GM21619 (cell line): ENCODE data around the gene ZCCHC2.
A peak's percentile ranks its signal among the peaks of the same experiment; 100 is the strongest.

Experiments used
- ATAC-seq: cut with Tn5 transposase; IDR thresholded peaks from one replicate; pipeline ENCODE4 v1.9.1; 2021; ENCODE audit not compliant: unreplicated experiment

The ZCCHC2 gene

DNA sequence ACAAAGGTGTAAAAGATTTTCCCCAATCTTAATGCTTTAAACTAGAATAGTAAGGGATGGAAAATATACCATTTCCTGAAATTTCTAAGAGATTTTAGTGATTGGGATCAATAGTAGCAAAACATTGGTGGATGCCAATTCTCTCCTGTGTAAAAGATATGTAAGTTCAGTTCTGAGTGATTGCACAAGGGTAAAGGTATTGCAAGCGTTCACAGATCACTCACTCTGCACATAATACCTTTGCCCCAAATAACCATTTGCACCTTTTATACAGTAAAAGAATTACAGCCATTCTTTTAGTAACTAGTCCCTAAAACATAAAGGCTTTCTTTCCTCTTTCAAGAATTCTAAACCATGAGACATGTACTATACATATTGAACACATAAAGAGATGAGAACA lies 13.0 kb upstream of the ZCCHC2 start:
- no peak for ATAC-seq

DNA sequence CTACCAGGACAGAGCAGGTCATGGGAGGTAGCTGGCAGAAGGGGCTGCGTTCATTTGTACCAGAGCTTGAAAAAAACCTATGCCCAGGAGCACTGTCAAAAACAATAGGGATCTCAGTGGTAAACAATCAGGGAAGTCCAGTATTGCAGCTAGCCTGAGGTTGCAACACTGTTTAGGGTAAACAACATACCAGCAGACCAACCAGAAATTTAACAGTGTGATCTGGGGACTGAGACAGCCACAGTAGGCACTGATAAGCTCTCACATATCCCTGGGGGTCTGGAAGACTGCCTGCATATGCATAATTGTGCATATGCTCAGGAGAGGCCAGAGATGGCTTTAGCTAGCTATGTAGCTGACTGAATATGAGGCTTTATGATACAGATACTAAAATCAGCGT lies 12.0 kb upstream of the ZCCHC2 start:
- no peak for ATAC-seq

DNA sequence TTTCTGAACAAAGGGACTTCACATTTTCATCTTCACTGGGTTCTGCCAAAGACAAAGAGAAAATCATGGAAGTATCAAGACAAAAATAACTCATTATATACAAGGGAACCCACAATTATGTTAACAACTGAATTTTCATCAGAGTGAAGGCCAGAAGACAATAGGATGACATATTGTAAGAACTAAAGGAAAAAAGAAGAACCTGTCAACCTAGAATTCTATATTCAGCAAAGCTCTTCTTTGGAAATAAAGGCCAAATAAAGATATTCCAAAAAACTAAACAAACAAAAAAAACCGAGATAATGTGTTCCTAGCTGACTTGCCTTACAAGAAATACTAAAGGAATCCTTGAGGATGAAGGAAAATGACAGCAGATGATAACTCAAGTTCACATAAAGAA lies 10.3 kb upstream of the ZCCHC2 start:
- no peak for ATAC-seq

DNA sequence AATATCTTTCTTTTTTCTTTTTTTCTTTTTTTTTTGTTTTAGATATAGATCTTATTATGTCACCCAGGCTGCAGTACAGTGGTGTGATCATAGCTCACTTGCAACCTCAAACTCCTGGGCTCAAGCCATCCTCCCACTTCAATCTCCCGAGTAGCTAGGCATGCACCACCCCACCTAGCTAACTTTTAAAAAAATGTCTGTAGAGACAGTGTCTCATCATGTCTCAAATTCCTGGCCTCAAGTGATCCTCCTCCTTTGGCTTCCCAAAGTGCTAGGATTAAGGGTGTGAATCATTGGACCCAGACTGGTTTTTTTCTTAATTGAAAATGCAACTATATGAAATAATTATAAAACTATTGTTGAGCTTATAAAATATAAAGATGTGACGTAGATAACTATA lies 9.8 kb upstream of the ZCCHC2 start:
- no peak for ATAC-seq

DNA sequence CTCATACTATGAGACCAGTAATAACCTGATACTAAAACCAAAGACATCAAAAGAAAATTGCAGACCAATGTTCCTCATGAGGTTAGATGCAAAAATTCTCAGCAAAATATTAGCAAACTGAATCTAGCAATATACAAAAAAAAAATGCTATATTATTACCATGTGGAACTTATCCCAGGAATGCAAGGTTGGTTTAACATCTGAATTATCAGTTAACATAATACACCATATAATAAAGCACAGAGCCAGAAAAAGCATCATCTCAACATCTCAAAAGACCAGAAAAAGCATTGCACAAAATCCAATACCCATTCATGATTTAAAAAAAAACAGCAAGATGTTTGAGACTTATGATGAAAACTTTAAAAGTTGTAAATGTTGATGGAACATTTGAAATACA lies 8.3 kb upstream of the ZCCHC2 start:
- ATAC-seq = no peak

DNA sequence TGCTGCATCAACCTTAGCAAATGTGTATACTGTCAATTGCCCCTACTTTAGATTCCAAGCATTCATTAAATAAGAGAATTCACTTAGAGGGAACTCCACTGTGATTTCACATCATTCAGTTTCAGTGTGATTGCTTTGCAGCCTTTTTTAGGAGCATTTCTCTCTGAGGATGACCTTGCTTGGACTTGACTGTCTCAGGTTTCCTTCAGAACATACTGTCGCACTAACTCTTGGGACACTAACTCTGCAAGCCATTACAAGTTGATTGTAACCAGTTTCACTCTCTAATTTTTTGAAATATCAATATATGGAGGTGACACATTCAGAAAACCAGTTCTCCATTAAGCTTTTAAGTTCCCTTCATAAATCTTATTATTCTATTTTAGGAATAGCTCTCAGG lies 6.6 kb upstream of the ZCCHC2 start:
- ATAC-seq = no peak

DNA sequence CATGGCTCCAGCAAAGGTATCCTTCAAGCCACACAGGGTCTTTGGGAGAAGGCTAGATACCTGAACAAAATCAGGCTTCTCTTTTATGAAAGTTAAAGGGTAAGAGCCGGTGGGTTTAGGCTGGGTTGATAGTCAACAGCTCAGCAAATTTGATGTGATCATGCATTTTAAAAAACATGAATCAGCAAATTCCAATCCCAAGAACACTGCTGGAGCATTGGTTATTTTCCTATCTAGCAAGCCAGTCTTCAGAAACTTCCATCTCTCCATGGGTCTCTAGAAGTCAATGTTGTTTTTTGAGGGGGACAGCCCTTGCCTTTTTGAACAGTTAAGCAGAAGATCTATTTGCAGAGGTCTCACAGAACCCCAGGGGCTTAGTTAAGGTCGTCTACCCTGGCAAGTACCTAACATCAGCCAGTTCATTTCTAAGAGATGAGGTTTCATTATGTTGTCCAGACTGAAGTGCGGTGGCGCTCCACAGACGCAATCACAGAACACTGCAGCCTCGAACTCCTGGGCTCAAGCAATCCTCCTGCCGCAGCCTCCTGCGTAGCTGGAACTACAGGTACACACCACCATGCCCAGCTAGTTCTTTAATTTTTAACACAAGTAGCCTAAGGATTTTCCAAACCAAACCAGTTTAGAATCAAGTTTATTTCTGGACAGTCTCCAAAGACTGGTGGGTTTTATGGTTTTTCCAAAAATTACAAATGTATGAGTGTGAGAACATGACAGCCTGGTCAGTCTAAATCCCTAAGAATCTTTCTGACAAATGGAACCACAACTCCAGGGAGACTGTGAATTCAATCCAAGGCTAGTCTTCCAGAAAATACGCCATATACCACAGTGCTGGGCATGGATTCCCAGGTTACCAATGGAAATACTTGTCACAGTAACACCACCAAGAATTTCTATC lies 4.1 kb upstream of the ZCCHC2 start:
- no peak for ATAC-seq

DNA sequence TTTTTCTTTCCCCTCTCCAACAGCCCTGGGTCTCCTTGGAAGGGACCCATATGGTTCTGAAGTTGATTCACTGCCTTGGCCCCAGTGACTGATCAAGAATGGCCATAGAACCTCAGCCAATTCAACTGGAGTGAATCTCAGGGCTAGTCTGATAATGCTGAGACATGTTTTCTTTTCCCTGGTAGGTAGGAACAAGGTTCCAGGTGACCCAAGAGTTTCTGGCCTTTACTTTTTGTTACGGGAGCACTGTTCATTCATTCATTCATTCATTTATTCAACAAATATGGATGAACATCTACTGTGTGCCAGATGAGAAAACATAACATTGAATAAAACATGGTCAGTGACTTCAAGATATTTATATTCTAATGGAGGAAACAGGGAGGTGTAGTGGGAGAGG lies 3.1 kb upstream of the ZCCHC2 start:
- no peak for ATAC-seq

DNA sequence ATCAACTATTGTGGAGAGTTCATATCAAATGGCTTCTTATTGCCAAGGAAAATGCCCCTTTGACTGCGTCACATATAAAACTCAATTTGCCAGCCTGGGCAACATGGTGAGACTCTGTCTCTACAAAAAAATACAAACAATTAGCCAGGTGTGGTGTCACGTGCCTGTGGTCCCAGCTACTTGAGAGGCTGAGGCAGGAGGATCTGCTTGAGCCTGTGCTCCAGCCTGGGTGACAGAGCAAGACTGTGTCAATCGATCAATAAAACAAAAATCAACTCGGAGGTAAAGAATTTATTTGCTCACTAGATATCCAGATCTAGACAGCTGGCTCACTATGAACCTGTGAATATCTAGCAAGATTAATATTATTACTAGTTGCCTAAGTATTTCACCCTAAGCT lies 1.7 kb upstream of the ZCCHC2 start:
- ATAC-seq = no peak

DNA sequence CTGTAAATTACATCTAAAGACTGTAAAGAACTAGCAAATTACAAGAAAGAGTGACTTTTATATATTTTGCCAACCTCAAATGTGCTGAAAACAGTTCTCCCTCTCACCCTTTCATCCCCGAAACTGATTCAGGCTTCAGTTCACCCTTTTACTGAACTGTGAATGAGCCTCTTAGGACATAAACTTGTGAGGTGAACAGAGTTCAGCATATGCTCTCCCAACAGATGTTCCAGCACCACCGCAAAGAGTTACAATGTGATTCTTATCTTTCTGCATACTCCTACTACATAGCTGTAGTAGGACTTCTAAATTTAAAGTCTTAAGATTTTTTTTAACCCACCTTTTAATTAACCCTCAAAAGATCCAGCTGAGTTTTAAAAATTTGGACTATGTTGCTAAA lies 1.2 kb upstream of the ZCCHC2 start:
- no peak for ATAC-seq

DNA sequence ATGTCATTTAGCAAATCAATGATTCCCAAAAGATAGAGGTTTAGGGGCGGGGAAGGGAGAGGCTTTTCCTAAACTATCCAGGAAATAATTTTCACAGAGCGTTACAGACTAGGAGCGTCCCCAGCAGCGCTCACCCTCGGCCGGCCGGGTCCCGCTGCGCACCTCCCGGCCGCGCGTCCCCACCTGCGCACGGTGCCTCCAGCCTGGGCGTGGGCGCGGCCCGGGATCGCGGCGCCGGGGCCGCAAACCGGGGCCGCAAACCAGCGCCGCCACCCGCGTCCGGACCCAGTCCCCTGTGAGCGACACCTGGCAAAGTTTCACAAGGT lies 684 bp upstream of the ZCCHC2 start:
- peak; percentile 6 for ATAC-seq

DNA sequence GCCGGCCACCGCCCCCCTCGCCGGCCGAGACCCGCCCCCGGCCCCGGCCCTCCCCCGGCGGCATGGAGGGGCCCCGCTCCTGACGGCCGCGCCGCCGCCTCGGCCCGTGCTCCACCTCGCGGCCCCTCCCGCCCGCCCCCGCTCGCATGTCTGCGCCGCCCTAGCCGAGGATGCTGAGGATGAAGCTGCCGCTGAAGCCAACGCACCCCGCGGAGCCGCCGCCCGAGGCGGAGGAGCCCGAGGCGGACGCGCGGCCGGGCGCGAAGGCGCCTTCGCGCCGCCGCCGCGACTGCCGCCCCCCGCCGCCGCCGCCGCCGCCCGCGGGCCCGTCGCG lies 397 bp downstream of the ZCCHC2 start:
- ATAC-seq = no peak

DNA sequence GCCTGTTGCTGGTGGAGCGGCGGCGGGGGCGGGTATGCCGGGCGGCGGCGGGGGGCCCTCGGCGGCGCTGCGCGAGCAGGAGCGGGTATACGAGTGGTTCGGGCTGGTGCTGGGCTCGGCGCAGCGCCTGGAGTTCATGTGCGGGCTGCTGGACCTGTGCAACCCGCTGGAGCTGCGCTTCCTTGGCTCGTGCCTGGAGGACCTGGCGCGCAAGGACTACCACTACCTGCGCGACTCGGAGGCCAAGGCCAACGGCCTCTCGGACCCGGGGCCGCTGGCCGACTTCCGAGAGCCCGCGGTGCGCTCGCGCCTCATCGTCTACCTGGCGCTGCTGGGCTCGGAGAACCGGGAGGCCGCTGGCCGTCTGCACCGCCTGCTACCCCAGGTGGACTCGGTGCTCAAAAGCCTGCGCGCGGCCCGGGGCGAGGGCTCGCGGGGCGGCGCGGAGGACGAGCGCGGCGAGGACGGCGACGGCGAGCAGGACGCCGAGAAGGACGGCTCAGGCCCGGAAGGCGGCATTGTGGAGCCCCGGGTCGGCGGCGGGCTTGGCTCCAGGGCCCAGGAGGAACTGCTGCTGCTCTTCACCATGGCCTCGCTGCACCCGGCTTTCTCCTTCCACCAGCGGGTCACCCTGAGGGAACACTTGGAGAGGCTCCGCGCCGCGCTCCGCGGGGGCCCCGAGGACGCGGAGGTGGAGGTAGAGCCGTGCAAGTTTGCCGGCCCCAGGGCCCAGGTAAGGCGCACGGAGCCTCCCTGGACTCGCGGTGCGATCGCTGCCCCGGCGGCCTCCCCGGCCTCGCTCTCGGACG lies 1.0 kb downstream of the ZCCHC2 start:
- no peak for ATAC-seq

DNA sequence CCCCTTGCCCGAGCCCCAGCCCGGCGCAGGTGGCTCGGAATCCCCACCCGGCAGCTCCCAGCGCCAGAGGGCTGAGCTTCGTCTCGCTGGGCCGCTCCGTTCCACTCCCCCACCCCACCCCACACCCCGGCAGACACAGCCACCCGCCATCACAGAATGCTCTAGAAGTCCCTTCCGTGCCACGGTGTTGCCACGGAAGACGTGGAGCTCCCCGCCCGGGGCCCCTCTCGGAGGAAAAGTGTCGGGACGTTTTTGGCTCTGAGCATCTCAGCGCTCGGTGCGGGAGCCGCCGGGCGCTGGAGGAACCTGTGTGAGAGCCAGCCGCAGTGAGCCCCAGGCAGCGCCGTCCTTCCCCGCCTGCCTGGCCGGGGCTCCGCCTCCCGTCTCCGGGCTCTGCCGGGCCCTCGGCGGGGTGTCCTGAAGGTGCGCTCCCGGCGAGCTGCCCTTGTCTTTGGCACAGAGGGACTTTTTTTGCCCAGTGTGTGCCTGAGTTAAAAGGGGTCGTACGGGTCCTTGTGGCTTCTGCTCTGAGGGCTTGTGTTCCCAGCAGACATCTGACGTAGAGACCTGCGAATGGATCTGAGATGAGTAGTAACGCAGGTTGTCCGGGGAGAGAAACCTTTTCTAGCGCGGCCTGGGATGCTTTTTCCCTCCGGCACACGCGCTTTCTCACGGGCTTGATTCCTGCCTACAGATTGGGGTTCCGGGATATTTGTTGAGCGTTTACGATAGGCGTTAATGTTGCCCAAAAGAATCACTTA lies 1.8 kb downstream of the ZCCHC2 start:
- no peak for ATAC-seq

DNA sequence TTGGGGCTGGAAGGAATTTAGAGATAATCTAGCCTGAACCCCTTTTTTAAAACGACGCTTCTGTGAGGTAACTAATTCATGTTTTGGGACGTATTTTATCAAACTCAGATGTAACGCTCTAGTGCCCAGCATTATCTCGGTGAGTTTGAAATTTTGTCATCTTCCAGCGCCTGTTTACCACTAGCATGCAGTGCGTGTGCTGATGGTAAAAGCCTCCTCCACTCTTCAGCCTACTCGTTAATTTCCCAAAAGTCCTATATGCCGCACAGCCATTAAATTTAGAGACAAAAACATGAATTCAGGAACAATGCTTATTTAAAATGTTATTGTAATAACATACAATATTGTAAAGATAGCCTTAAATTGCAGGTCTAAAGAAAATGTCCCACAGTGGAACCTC lies 2.8 kb downstream of the ZCCHC2 start:
- ATAC-seq = no peak

DNA sequence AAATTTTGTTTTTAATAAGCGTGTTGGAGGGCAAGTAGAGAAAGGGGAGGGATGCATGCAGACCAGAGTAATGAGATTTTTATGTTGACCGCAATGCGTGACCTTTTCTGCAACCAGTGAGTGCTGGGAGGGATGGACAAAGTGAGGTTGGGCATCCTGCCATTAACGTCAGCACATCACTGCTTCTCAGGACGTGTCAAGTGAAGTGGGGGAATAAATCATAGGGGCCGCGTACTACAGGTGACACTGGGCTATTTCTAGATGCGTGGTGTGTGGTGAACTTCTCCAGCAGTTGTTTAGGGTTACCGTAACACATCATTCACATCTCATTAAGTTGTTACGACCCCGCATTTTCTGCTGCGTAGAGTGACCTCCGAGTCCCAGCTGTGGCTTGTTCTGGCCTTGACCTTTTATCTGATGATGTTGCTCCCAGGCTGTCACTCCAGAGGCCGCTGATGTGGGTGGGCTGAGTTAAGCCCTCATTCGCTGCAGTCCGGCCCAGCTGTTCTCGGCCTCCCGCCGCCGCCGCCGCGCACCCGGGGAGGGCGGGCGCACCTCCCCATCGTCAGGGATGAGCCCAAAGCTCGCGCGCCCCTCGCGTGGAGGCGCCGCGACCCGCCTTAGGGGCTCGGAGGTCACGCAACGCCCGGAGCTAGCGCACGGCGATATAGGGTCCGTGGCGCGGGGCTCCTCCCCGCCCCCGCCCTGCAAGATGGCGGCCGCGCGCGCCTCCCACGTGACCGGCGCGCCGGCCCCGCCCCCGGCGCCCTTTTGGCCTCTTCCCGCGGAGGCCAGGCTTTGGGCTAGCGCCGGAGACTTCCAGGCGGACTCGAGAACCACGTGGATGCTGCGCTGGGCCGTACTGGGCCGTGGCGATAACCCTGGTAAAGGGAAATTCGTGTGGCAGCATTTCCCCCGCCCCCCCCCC lies 3.5 kb downstream of the ZCCHC2 start:
- peak; percentile 9 for ATAC-seq

DNA sequence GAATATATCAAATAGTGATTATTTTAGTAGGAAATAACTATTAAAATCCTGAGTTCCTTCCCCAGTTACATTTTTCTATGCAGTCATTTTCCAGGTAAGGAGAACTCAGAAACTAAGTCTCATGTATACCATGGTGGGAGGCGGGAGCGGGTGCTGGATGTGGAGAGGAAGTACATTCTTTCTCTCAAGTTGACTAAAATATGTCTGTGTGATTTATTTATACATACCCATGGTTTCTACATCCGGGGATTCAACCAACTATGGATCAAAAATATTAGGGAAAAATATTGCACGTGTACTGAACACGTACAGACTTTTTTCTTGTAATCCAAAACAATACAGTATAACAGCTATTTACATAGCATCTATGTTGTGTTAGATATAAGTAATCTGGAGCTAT lies 6.8 kb downstream of the ZCCHC2 start:
- no peak for ATAC-seq

DNA sequence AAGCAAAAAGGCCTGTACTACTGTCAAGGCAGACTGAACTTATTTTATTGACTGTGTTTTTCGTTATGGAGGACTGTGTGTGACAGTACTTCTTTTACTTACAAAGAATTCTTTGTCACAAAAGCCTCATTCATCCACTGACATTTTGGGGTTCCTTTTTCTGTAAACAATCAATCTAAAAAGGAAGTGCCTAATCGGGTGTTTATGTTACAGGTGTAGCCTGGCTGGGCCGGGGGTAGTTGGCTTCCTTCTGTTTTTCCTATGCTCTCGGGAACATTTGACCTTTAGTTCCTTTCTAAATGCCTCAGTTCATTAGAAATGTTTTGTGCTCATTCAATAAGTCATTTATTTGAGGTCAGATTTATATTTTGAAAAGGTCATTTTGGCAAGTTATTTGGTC lies 8.3 kb downstream of the ZCCHC2 start:
- no peak for ATAC-seq

DNA sequence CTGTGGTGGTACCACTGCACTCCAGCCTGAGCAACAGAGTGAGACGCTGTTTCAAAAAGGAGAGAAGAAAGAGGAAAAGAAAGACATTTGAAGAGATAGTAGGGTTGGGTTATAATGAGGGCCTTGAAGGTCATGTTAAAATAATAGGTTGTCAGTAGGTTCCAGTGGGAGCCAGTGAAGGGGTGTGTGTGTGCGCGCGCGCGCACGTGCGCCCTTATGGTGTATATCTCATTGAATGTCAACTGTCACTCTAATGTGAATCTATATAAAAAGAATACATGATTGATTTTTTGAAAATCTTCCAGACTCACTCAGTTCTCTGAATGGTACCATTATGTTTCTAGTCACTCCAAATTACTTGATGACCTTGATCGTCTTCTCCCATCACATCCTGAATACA lies 9.1 kb downstream of the ZCCHC2 start:
- no peak for ATAC-seq

DNA sequence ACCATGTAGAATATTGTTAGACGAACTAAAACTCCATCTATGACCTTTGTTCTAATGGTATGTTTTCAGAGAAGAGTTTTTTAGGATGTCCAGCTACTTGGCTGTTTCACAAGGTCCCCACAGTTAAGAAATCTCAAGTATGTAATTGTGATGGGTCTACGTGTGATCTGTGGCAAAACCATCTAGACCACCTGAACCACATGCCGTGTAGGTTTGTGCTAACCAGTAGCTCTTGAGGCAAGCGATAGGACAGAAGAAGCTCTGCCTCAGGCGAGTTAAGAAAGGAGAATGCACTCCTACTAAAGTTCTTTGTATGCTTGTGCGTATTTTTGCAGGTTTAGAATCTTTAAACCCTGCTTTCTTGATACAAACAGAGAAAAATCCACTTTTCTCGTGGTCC lies 13.2 kb downstream of the ZCCHC2 start:
- ATAC-seq = no peak
